Frontal cortex (tissue), 4 donors: Measurements from ENCODE around the gene TUBGCP5. TPM values are rescaled to one million over a fixed set of nuclear protein-coding genes. Genes with fewer than 3 reads are reported as not detected.

Source experiments
- DNase-seq, 2 donors: peaks; one replicate each; pipeline ENCODE4 v3.0.0; 2012; ENCODE audit warnings: low spot score in 2 of 2
- FAIRE-seq: peaks from 2 replicates; lab custom pipeline; 2012; peaks lifted over from hg19 to GRCh38; lab: Jason Lieb, UNC
- total RNA-seq: library from RNA; depleted of rRNA; stranded (reverse); fragments of >200 nt; gene quantifications from one replicate; pipeline ENCODE4 v1.2.3, GENCODE V29; 2014
- donor health status: control.
- donor health status: control.
- donor health status: control.

Gene TUBGCP5
- total RNA-seq, 1 donor from 2014 or later = 28.1 TPM

GRCh38 chr15:22980189-22981050 lies 58.9 kb downstream of the TUBGCP5 start, which contains the start of gene CYFIP1:
Gene CYFIP1 (minus strand): TSS chr15:22980368. CDS start chr15:22947285, 33,083 bp downstream.
- FAIRE-seq = no peak
- peak; percentile 88 to 93 for DNase-seq

DNA sequence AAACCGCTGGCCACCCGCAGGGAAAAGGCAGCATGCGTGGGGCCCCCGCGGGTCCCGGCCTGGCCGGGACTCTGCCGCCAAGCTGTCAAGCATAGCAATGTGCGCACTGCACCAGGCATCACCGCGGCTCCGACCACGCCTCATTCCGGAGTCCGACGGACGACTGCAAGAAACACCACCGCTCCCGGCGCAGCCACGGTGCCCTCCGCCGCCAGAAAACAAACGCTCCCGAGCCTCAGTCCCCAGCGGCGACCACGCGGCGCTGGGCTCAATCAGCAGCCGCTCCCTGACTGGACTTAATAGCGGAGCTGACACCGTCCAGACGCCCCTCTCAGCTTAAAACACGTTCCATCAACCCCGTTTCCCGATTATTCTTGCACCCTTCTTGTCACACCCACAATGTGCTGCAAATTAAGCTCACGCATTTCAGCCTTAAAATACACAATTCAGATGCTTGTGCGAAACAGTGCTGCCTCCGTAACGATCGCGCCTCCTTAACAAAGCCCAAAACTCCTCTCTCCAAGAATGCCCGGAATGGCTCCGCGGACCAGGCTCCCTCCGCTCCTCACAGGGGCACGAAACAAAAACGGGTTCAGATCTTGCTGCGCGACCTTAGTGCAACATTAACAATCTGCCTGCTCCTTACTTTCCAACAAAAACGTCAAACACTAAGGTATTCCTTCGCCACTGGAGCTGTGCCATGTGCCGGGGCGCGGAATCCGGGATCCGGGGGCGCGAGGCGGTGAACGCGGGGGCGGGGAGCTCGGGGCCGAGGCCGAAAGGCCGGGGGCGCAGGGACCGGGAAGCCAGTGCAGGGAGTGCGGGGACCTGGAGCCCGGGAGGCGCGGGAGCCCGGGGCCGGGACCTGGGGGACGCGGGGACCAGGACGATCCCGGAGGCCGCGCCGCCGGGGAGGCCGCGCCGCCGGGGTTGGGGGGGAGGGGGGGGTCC lies 59.9 kb downstream of the TUBGCP5 start:
- FAIRE-seq = no peak
- peak; percentile 42 to 63 for DNase-seq

GRCh38 chr15:22978691-22979237 lies 60.6 kb downstream of the TUBGCP5 start:
- FAIRE-seq = no peak

GRCh38 chr15:22974745-22975144 lies 64.6 kb downstream of the TUBGCP5 start:
- DNase-seq (no peak), FAIRE-seq (no peak)

More at GRCh38 chr15:22978691-22979237, 60.6 kb downstream of the TUBGCP5 start:
- DNase-seq = no peak

- DNase-seq = no peak
- FAIRE-seq = no peak
Observed at GRCh38 chr15:22973987-22974386, 65.4 kb downstream of the TUBGCP5 start.

DNA sequence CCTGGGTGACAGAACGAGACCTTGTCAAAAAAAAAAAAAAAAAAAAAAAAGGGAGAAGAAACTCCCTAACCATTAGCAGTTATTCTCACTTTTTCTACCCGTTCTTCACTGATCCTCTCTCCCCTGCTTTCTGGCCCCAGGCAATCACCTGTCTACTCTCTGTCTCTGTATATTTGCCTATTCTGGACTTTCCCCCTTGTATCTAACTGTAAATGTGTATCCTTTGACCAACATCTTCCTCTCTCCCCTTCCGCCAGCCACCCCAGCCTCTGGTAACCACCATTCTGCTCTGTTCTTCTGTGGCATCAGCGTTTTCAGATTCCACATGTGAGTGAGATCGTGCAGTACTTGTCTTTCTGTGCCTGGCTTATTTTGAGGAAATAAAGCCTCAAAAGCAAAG lies 66.1 kb downstream of the TUBGCP5 start:
- DNase-seq (no peak), FAIRE-seq (no peak)

- no peak for FAIRE-seq
Observed at GRCh38 chr15:22969489-22969888, 69.9 kb downstream of the TUBGCP5 start.

DNA sequence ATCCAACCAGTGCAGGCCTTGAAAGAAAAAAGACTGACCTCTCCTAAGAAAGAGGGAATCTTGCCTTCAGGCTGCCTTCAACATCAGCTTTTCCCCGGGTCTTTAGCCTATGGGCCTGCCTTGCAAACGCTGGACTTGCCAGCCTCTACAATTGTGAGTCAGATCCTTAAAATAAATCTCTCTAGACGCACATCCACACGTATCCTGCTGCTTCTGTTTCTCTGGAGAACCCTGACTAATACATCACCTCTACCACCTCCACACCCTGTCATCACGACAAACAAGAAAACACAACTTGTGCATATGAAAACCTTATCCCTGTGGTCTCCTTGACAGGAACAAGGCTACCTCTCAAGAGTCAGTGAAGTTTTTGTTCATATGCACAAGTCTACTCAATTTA lies 71.0 kb downstream of the TUBGCP5 start:
- DNase-seq (peak in 1 of 2 donors; percentile 28), FAIRE-seq (no peak)

More at GRCh38 chr15:22969489-22969888, 69.9 kb downstream of the TUBGCP5 start:
- DNase-seq = no peak

- DNase-seq (no peak), FAIRE-seq (no peak)
Observed at GRCh38 chr15:22967084-22967770, 72.1 kb downstream of the TUBGCP5 start.

DNA sequence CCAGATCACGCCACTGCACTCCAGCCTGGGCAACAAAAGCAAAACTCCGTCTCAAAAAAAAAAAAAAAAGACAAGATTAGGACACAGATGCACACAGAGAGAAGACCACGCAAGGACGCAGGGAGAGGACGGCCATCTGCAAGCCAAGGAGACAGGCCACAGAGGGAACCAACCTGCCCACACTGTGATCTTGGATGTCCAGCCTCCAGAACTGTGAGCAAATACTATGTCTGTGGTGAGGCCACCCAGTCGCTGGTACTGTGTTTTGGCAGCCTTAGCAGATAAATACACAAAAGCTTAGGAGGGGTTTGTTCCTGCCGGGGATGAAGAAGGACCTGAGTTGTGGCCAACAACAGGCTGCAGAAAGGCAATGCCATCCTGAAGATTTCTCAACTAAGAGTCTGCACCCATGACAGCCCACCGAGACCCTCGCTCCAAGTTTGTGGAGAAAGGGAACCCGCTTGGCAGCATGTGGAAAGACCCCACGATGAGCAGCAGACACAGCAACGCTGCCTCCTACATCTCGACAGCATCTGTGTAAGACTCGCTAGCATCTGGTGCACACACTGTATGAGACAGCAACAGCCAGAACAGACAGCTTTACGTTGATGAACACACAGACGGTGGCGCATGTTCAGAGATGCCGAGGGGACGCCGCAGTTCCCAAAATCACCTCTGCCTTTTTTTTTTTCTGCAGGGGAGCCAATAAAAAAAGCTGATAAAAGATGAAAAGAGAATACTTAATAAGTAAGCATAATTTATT lies 72.9 kb downstream of the TUBGCP5 start:
- DNase-seq = no peak
- no peak for FAIRE-seq

DNA sequence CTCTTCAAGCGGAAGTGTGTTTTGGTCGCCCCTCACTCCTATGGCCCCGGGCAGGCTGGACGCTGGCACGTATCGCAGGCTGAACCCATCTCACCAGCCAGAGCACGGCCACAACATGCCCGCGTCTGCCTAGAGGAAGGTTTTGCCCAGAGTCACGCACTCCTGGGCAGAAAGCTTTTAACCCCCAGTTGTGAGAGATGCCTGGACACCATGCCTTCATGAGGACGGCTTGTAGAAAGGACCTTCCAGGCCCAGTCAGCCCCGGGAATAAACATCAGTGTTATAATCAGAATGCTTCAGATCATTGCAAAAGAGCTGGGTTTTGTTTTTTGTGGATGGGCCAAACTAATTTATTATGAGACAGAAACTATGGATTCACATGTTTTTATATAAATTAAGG lies 75.7 kb downstream of the TUBGCP5 start:
- FAIRE-seq = no peak
- DNase-seq = no peak

- DNase-seq = no peak
- FAIRE-seq = no peak
Observed at GRCh38 chr15:22962611-22963010, 76.8 kb downstream of the TUBGCP5 start.

- DNase-seq (no peak), FAIRE-seq (no peak)
Observed at GRCh38 chr15:22961762-22962161, 77.6 kb downstream of the TUBGCP5 start.

DNA sequence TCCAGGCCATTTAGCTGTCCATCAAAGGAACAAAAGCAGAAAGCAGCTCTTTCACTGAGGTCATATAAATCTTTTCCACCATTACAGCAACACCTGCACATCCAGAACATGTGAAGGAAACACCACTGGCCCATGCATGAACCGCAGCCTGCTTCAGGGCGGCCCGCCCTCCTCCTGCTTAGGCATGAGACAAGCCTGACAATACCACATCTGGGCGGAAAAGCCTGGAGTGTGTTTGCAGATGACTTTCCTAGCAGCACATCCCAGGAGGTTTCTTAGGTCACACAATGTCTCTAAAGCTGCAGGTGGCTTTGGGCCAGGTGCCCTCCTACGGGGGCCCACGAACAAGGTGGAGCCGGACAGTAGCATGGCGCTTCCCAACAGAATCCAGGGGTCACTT lies 78.8 kb downstream of the TUBGCP5 start:
- no peak for FAIRE-seq

DNA sequence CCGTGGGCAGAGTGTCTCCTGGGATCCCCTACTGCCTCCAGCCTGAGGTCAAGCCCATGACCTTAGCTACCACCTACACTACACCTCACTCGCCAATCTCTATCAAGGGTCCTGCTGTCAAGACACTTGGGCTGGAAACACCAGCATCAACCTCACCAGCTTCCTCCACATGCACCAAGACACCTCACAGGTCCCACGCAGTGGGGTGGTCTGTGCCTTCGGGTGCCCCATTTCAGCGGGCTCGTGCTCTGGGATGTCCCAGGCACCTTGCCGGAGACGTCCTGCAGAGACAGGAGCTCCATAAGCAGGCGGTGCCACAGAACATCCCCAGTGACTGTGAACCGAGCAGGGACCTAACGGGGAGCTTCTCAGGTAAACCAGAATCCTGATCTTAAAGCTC lies 79.2 kb downstream of the TUBGCP5 start:
- DNase-seq (no peak), FAIRE-seq (no peak)

More for the DNA sequence above, 78.8 kb downstream of the TUBGCP5 start:
- DNase-seq = no peak

DNA sequence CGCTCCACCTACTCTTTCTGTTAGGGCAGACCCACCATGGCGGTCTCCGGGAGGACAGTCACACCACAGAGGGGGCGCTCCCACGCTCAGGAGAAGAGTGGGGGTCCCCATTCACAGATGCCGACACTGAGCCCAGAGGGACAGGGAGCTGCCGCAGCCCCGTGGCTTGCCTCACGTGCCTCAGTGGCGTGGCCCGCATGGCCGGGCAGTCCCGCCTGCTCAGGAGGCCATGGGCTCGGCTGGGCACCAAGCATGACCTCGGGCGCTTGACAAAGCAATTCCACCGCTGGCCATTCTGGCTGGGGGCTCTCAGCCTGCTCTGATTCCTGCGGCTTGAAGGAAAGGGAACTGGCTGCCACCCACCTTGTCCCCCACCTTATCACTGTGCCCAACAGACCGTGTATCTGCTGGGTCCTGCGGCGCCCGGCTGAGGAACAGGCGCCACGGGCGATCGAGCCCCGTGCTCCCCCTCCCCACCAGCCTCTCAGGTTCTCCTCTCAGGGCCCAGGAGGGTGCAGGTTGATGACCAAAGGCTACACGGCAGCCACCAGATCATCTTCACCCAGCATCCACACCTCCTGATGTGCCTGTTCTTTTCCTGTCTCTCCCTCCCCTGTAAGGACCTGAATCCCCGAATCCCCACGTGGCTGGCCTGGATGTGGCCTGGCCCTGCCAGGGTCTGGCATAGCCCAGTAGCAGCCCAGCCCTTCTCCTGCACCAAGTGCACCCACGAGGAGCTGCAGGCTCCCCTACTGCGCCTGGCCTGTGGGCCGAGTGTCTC lies 79.9 kb downstream of the TUBGCP5 start:
- FAIRE-seq (no peak), DNase-seq (no peak)

- no peak for FAIRE-seq
- no peak for DNase-seq
Observed at GRCh38 chr15:22958487-22959280, 80.7 kb downstream of the TUBGCP5 start.

- no peak for FAIRE-seq
Observed at GRCh38 chr15:22956978-22957260, 82.5 kb downstream of the TUBGCP5 start.

More at GRCh38 chr15:22956978-22957260, 82.5 kb downstream of the TUBGCP5 start:
- no peak for DNase-seq
